NCI-H2171 treated with DMSO at 0.1 percent for 48 hours (cell line): ENCODE data around the gene CALU.

ENCODE experiments used
- DNase-seq: peaks from one replicate; lab custom pipeline; 2025; lab: John Stamatoyannopoulos, UW

The CALU gene

DNA sequence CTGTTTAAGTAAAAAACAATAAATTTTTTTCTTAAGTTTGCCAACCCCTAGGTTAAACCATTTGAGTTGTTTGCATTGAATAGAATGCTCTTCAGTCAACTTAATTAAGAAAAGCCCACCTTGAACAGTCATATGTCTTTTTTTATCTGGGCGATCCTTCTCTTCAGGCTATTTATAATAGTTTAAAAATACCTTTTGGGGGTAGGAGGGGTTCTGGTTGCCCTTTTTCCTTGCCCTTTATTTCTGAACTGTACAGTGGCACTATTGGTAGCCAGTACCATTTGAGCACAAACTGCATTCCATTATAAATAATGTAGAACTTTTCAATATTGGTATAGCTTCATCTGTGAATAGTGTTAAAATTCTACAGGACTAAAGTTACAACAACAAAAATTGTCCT lies 13.1 kb downstream of the CALU start:
- no peak for DNase-seq

DNA sequence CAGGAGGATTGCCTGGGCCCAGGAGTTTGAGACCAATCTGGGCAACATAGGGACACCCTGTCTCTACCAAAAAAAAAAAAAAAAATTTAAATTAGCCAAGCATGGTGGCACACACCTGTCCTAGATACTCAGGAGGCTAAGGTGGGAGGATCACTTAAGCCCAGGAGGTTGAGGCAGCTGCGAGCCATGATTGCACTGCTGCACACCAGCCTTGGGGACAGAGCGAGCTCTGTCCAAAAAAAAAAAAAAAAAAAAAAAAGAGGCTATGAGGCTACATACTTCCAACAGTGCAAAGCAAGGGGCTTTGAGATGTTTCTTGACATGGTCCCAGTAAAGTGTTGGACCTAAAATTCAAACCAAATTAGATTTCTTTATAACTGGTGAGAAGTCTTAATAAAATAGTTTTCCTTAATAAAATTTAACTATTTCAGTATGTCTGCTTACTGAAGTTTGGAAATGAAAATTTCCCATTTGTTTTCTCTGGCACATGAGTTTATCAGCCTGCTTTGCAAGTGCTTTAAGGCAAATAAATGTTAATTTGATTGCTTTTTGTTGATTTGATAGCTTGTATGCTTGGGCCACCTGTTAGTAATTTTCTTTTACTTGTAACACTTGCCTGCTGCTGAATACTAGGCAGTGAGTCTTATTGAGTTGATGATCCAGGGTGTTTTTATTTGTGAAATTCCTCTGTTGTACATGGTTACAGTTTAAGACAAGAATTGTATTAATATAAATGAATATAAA lies 16.1 kb downstream of the CALU start:
- DNase-seq: peak; percentile 62

DNA sequence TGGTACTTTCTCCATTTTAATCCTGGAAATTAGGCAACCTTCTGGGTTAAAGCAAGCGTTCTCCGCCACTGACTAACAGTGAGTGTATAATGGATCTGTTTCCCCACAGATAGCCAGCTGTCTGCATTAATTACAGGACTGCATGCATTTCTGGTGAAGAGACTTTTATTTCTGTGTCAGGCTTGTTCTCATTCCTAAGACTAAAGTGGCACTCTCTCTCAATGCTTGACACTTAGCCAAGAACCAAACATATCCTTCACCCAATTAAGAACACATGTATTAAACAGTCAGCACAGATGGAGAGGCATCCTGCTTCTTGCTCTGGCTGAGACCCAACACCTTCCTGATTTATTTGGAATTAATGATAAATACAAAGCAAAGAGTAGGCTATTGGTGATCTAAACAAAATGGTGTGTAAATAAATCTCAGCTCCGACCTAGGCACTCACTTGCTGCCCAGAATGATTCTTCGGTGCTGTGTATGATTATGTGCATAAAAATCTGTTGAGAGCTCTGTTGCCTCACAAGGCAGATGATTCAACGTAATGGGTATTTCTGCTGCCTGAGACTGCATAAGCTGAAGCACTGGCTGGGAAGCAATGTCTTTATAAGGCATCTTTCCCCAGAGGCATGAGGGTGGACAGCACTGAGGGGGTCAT lies 16.8 kb downstream of the CALU start:
- DNase-seq: peak; percentile 86

DNA sequence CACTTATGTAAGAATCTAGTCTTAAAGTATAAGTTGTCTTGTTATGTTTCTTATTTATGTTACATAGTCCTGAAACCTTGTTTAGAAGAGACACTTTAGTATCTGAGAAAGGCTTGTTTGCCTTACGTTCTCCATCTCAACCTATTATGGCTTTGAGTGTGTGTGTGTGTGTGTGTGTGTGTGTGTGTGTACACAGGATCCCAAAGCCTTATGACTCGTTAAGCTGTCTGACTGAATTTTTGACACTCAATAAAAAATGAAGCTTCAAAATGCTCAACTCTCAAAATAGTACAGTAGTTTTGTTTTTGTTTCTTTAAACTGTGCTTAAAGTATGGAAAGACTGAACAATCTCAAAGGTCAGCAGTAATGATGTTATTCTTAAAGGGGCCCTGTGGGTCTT lies 18.0 kb downstream of the CALU start:
- no peak for DNase-seq

DNA sequence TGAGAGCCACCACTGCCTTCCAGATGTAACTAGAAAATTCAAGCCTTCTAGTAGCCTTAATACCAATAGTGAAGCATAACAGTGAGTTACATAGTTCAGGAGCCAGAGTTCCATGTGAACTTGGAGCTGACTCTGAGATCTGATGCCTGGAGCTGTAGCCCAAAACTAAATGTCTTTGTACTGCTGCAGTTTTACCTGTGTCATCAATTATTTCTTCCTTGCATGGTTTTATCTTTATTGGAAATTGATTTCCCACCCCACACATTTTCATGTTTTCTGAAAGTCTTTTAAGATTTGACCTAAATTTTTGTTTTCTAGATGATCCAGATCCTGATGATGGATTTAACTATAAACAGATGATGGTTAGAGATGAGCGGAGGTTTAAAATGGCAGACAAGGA lies 19.4 kb downstream of the CALU start:
- DNase-seq: no peak

DNA sequence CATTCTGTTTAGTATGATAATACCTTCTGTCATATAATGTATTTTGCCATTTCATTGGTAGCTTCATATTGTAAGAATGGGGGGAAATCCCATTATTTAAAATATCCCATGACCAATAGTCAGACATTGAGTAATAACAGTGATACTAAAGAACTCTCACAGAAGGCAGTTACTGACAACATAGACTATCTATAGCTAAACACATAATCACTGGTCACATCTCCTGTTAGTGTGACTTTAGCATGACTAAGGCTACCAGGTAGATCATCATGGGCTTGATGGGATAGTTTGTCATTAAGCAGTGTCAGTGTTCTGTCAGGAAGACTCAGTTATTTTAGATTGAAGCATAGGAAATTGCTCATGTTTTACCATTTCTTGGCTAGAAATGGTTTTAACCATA lies 20.1 kb downstream of the CALU start:
- no peak for DNase-seq

DNA sequence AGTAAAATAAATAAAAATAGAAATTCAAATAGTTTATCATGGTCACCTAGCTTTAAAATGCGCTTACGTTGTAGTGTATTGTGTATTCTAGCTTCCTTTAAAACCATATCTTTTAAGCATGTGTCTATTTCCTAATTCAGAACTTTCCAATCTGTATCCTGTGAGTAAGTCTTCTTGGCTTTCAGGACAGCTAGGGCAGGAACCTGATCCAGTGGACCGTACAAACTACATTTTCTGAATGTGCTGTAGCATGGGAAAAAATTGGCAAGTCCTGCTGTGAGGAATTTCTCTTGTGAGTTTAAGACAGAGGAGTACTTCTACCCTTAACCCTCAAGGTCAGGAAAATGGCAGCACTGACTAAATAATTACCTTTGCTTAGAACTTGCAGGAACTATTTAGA lies 24.4 kb downstream of the CALU start:
- DNase-seq: no peak

DNA sequence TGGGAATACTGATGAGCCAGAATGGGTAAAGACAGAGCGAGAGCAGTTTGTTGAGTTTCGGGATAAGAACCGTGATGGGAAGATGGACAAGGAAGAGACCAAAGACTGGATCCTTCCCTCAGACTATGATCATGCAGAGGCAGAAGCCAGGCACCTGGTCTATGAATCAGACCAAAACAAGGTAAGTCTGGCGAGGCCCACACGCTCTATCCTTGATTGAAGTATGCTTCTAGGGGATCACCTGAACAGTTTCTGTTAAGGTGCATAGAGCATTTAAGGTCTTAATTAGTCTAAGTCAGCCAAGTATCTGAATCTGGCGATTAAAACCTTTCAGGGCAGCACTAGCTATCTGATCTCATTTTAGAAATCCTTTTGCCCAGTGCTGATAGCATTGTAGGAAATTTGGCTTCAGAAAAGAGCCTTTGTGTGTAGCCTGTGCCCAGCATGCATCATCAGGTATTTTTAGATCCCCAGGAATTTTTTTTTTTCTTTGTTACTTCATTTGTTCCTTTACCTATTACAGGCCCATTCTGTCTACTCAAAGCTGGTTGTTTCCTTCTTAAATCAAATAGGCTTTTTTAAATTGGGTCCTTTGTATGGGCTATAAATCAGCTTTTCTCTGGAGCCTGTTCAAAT lies 28.4 kb downstream of the CALU start:
- no peak for DNase-seq

DNA sequence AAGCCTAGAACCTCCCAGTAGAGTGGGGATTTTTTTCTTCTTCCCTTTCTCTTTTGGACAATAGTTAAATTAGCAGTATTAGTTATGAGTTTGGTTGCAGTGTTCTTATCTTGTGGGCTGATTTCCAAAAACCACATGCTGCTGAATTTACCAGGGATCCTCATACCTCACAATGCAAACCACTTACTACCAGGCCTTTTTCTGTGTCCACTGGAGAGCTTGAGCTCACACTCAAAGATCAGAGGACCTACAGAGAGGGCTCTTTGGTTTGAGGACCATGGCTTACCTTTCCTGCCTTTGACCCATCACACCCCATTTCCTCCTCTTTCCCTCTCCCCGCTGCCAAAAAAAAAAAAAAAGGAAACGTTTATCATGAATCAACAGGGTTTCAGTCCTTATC lies 31.1 kb downstream of the CALU start:
- no peak for DNase-seq

DNA sequence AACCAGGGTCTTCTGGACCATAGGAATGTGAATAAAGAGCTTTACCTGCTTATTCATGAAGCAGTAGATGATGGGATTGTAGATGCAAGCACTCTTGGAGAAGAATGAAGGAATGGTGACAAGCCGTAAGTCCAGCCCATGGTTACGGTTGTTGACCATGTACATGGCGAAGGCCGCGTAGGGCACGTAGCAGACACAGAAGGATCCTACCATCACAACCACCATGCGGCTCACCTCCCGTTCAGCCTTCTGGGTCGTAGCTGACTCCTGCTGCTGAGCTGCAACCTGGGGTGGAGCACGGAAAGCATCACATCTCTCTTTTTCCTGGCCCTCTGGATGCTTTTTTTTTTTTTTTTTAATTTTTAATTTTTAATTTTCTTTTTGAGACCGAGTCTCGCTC lies 34.4 kb downstream of the CALU start:
- DNase-seq: no peak

DNA sequence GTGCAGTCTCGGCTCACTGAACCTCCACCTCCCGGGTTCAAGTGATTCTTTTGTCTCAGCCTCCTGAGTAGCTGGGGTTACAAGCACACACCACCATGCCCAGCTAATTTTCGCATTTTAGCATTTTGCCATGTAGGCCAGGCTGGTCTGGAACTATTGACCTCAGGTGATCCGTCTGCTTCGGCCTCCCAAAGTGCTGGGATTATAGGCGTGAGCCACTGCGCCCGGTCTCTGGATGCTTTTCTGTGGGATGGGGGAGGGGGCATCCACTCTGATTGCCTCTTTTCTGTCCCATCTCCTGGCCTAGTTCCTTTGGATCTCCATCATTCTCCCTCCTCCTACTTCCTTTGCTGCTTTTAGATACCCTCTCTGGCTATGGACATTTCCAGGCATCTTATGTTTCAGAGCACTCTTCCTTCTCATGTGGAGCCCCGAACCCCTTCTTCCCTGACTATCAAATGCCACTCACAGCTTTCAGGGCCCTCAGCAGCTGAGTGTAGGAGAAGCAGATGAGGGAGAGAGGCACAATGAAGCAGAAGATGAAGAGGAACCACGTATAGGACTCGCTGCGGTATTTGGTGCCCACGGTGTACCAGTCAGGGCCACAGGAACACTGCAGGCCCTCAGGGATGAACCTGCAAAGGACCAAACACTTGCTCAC lies 35.0 kb downstream of the CALU start:
- DNase-seq: no peak

DNA sequence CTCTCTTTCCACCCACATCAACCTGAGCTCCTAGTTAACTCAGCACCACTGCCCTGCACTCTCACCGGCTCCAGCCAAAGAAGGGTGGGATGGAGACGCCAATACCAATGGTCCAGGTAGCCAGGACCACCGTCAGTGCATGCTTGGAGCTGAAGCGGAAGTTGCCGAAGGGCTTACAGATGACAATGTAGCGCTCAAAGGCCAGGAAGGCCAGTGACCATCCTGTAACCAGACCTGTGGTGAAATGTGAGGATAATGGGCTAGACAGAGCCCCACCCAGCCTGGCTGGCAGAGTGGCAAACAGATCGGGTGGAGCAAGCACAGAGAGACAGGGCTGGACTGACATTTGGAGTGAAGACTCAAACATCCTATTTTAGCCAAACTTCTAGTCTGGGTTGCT lies 35.8 kb downstream of the CALU start:
- no peak for DNase-seq

DNA sequence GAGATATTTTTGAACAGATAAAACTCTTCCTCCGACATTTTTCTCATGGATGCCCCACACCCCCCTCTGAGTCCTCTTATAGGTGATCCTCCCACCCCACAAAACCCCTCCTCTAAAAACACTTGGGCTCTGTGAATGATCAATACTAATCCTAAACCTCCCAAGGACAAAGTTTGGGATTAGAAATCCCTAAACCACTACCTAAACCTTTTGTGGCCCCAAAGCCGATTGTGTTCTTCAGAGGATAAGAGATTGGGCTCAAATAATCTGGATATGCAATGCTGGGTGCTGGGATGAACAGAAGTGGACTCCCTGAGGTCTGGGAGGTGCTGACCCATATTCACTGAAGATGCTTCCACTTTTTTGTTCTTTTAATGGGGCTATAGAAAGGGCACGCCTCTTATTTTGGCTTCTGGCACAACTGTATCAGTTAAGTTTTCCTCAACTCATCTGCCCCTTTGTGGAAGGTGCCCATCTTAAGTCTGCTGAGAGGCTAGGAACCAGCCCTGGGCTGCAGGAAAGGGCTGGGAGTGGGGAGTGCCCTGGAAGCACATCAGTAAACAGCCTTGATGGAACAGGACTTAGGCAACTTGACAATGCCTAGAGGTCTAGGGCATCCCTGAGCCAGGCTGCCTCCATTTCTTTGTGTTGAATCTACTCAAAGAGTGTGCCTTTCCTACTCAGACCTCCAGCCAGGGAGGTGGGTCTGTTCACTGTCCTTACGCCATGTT lies 36.8 kb downstream of the CALU start, which contains the start of gene OPN1SW:
OPN1SW (minus strand) TSS at position 51 of the 731 bp plus-strand sequence; CDS start at position 38, 13 bp downstream.
- no peak for DNase-seq

DNA sequence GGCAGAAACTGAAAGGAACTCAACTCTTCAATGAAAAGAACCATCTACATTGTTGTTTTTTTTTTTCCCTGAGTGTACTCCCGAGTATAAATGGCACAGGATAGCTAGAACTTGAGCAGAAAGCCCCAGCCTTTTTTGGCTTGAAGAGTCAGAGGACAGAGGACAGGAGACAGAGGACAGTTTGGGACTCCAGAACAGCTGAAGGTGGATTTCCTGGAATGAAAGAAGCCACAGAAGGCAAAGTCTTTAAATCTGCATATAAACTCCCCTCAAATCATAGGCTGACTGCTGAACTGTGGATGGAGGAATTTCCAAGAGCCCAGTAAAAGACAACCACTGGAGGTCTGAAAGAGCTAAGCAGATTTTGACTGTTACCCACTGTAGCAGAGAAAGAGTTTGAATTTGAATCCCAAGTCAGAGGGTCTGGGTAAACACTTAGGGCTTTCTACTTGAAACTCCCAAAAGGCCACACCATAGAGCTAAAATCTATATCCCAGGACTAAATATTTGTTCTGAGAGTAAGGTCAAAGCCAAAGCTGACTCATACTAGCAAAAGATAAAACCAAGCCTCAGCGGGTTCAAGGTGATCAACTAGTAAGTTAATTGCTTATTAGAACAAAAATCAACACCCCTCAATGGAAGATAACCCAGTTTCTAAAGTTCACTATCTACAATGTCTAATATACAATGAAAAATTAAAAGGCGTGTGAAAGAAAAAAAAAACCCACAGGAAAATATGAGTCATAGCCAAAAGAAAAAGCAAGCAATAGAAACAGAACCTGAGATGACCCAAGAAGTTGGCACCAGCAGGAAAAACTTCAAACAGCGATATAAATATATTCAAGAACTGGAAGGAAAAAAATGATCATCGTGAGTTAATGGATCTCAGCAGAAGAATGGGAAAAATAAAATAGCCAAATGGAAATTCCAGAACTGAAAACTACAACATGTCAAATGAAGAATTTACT lies 38.3 kb downstream of the CALU start:
- DNase-seq: no peak

DNA sequence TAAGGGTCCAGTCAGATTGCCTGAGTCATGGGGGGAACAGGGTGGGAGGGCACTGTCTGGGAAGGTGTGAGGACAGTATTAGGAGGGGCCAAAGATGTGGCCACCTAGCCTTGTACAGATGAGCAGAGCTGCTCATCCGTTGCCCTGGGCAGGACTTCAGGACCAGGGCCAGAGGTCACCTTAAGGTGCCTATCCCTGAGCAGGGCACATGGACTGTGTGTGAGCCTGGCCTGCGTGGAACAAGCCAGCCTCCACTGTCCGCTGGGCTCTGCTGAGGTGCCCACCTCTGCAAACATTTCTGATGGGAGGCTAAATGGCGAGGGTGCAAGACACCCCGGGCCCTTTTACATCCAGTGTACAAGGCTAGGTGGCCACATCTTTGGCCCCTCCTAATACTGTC lies 39.8 kb downstream of the CALU start:
- DNase-seq: no peak

DNA sequence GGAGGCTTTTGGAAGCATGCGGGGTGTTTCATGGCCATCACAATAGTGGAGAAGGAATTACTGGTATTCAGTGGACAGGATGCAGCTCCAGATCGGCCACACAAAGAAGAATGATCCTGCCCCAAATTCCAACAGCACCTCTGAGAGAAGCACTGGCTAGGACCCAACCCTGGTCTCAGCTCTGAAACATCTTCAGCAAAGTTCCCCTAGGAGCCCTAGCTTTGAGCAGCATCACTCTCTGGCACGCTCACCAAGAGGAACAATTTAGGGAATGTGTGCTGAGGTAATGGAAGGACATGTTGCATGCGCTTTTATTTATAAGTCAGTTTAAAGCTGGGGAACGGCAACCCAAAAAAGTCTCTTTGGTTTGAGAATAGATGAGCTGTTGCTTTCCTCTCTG lies 42.0 kb downstream of the CALU start:
- no peak for DNase-seq

DNA sequence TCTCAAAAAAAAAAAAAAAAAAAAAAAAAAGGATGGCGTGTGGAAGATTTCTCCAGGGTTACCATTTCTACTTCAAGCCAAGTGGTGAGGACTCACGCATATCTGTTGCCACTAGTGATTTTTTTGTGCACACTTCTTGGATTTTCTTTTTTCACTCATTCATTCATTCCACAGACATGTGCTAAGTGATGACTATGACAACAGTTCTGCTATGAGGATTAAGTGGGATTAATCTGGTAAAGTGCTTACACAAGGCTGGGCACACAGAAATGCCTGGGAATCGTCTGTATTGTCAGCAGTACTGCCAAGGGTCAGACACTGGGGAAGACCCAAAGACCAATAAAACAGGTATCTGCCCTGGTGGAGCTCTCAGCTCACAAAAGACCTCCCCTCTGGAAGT lies 42.7 kb downstream of the CALU start:
- no peak for DNase-seq

DNA sequence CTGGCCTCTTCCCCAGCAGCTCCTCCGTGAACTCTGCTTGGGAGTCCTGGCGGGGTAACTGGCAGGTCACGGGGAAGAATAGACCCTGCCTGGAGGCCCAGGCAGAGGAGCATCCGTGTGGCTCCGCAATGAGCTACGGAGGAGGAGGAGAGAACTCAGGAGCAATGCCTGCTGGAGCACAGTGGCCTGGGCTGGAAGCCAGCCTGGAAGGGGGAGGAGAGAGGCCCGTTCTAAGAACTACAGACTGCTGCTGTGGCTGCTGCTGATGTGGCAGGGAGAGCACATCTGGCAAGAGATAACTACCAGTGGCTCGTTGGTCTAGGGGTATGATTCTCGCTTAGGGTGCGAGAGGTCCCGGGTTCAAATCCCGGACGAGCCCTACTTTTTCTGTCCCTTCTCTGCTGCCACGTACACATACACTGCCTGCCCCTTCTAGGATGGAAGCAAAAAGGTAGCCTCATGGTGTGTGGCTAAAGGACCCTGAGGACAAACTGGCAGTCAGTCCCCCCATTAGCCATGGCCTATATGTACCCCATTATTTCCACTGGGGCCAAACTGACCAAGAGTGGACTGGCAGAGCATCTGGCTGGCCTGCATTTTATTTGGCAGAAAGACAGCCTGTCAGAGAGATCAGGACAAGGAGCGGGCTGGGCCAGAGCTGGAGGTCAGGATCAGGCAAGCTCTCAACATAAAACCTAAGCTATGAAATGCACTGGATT lies 44.1 kb downstream of the CALU start:
- no peak for DNase-seq

DNA sequence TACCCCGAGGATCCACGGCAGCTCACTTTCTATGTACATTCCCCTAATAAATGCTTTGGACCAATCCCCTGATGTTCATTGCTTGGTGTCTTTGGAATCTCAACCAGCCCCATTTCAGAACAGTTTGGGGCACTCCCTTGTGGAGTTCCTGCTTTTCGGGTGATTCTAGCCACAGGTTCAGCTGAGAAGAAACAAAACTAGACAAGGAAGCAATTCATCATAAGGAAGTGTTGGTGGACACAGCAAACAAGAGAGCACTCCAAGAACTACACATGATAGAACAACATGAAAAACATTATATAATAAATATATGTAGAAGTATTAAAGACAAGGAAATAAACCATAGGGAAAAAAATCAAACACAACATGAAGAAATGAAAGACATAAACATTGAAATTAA lies 46.6 kb downstream of the CALU start:
- DNase-seq: no peak
